GM03348 (cell line): ENCODE data around the gene SORL1.
A peak's percentile ranks its signal among the peaks of the same experiment; 100 is the strongest.
"Not testable (repeated sequence)": the region's sequence is repeated elsewhere in the genome, so short reads cannot be mapped to it uniquely, and the experiment has no call there.

ENCODE experiments used
- DNase-seq: peaks from one replicate; pipeline ENCODE4 v3.0.0; 2012; ENCODE audit warnings: low spot score

The SORL1 gene

DNA sequence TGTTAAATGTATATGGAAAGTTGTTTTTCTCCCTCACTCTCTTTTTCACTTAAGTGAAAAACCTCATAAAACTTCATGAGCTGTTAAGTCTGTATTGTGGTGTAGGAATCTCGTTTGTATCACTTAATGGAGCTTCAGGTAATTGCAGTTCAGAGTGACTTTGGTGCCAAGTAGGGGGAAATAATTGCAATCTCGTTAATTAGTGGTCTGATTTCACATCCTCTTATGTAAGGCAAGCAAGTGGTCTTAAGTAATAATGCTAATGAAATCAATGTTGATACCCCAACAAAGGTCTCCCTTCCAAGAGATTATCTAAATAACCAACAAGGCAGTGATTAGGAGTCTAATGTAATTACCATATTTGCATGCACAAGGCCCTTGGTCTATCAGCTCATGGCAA is 174.9 kb downstream of the SORL1 start:
- DNase-seq: no peak

DNA sequence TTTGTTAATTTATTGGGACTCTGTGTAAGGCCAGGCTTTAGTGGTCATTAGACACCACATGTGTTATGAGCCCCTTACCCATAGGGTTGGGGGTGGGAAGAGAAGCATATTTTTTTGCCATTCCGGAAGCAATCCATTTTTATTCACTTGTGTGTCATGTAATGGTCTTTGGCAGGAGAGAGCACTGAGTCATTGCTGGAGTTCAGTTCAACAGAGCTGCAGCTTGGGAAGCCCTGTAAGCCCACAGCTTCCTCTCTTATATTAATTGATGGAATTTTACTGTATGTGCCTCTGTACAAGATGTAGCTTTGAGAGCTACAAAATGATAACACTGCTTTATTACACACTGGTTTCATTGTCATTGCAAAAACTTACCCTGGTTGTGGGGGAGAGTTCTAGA is 177.9 kb downstream of the SORL1 start:
- DNase-seq: peak; percentile 79

- no peak for DNase-seq
These were observed 179.3 kb downstream of the SORL1 start for GRCh38 chr11:121631456-121631855.

DNA sequence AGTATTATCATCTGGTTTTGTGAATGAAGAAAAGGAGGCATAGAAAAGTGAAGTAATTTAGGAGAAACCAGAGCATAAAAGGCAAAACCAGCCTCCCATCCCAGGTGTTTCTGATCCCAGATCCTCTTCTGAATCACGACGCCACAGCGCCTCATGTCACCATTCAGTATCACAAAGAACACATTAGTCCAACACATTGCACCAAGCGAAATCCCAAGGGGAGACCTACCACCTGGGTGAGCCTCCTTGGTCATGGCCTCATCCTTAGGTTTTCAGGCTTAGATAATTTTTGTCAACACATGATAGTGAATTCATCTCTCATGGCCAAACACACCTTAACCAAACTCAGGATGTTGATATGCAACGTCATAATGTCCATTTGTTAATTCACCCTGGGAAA is 182.2 kb downstream of the SORL1 start:
- DNase-seq: no peak

- DNase-seq: peak; percentile 76
These were observed 182.8 kb downstream of the SORL1 start for GRCh38 chr11:121634889-121635288.

GRCh38 chr11:121636081-121636799 is 184.1 kb downstream of the SORL1 start:
- no peak for DNase-seq

GRCh38 chr11:121636800-121637176 is 184.7 kb downstream of the SORL1 start:
- no peak for DNase-seq

GRCh38 chr11:121637587-121637986 is 185.5 kb downstream of the SORL1 start:
- not testable (repeated sequence) for DNase-seq

GRCh38 chr11:121643479-121644186 is 191.5 kb downstream of the SORL1 start:
- DNase-seq: no peak

GRCh38 chr11:121644187-121644512 is 192.0 kb downstream of the SORL1 start:
- no peak for DNase-seq

- no peak for DNase-seq
These were observed 192.9 kb downstream of the SORL1 start for GRCh38 chr11:121645001-121645400.

- DNase-seq: peak; percentile 31
These were observed 193.5 kb downstream of the SORL1 start for GRCh38 chr11:121645596-121645995.

- DNase-seq: no peak
These were observed 196.2 kb downstream of the SORL1 start for GRCh38 chr11:121648306-121648705.

GRCh38 chr11:121649798-121650197 is 197.7 kb downstream of the SORL1 start:
- DNase-seq: no peak

GRCh38 chr11:121650351-121651256 is 198.5 kb downstream of the SORL1 start:
- DNase-seq: no peak

DNA sequence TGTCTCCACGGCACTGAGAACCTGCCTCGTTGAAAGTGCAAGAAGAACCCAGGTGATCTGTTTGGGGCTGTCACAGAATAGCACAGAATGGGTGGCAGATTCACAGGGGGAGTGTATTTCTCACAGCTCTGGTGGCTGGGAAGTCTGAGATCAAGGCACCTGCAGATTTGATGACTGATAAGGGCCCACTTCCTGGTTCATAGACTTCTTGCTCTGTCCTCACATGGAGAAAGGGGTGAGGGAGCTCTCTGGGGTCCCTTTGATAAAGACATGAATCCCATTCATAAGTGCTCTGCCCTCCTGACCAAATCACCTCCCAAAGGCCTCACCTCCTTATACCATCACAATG is 199.1 kb downstream of the SORL1 start:
- DNase-seq: no peak

GRCh38 chr11:121652971-121653370 is 200.9 kb downstream of the SORL1 start:
- DNase-seq: peak; percentile 27

DNA sequence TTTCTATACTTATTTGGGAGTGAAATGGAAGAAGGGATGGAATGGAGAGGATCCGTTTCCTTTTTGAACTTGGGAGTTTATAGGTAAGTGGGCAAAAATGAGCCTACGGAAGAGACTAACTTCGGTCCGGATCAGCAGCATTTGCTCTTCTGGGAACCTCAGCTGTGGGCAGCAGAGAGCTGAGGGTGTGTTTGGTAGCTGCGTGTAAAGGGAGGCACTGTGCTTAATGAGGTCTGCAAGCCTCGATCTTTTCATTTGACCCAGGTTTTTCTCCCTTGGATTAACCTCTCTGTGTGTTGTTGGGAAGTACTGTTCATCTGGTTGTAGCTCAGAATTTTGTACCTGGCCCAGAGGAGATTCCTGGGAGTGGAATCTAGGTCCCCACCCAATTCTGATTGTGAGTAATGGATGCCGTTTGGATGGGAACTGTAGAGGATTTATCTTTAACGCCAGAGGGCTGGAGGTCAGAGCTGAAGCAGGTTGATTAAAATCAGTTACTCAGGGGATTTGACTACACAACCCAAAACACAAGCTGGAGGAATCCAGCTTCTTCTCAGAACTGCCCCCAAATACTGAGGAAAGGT is 202.2 kb downstream of the SORL1 start:
- peak; percentile 10 for DNase-seq

DNA sequence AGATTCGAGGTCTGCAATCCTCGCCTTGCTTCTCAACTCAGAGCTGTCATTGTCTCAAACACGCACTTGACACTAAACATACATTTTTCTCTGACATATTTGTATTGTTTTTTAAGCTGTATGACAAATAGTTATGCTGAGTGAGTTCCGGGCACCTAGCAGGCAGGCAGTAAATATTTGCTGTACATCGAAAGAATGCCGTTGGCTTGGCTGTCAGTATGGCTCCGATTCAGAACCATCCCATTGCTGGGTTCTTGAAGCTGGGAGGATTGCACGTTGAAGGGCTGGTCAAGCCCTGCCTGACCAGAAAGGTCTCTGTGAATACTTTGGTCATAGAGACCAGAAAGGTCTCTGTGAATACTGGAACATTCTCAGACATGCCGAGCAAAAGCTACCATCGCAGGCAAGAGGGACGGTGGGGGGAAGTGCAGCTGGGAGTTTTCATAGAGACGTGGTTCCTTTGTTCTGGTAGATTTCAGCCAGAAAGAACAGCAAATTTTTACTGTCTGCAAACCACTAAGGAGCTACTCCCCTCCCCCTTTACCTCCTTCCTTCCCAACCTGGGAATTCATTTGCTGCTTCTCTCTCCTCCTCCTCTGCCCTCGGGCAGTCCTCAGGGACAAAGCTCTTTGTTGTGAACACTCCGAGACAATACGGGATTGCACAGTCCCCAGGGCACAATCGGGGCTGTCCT is 202.9 kb downstream of the SORL1 start:
- DNase-seq: peak; percentile 55

DNA sequence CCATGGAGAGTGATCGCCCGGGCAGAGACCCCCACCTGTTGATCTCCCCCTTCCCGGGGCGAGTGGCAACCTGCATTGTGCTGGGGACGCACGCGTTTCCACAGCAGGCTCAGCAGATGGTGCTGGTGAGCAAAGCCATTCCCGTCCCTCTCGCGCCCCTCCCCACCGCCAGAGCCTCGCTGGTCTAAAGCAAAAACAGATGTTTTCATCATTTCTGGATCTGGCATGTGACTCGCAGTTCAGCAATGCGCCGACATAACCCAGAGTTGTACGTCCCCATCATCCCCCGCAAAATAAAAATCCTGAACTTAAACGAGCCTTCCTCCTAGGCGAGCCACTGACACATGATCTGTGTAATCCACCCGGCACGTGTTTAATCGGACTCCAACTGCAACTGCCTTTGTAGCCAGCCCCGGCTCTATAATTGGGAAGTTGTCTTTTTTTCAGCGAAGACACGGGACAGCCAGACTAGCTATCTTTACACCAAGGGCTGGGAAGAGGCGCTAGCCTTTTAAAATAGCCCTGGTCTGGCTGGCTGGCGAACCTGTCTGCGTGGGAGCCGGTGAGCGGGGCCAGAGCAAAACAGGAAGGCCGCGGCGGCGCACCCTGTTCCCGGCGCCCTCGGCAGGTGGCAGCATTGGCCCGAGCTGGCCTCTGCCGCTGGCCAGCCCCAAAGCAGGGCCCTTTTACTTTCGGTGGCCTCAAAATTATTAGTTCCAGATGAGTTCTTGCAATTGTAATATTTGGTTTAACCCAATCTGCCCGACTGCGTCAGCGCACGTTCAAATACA is 203.6 kb downstream of the SORL1 start:
- peak; percentile 92 for DNase-seq
